NCI-H460 (cell line): ENCODE data around the gene EEF2K. TPM values are rescaled to one million over a fixed set of nuclear protein-coding genes. Genes with fewer than 3 reads are reported as not detected.
"Not testable (repeated sequence)": the region's sequence is repeated elsewhere in the genome, so short reads cannot be mapped to it uniquely, and the experiment has no call there.

Experiments used
- DNase-seq: peaks from one replicate; pipeline ENCODE4 v3.0.0-alpha.2; 2016; ENCODE audit warnings: low read depth; ENCODE audit errors: extremely low read depth
- total RNA-seq: library from RNA; depleted of rRNA; stranded (reverse); fragments of >200 nt; shearing (Covaris generic); gene quantifications from 2 replicates; pipeline ENCODE4 v1.2.3, GENCODE V29; 2014

The EEF2K gene
- total RNA-seq, 1 experiment from 2014 or later, result 15.9 TPM

GRCh38 chr16:22291860-22292318 is 85.8 kb downstream of the EEF2K start:
- no peak for DNase-seq

DNA sequence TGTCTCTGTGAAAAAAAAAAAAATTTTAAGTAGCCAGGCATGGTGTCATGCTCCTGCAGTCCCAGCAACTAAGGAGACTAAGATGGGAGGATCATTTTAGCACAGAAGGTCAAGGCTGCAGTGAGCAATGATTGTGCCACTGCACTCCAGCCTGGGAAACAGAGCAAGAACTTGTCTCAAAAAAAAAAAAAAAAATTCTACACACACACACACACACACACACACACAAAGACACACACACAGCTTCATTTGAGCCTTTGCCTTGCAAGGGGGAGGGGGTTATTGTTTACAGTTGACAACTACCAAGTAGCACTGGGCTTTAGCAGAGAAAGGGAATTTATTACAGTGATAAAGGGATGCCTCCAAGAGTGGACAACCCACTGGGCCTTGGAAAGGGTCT is 86.2 kb downstream of the EEF2K start:
- no peak for DNase-seq

GRCh38 chr16:22293137-22294106 is 87.3 kb downstream of the EEF2K start:
- no peak for DNase-seq

GRCh38 chr16:22296225-22297113 is 90.4 kb downstream of the EEF2K start:
- no peak for DNase-seq

DNA sequence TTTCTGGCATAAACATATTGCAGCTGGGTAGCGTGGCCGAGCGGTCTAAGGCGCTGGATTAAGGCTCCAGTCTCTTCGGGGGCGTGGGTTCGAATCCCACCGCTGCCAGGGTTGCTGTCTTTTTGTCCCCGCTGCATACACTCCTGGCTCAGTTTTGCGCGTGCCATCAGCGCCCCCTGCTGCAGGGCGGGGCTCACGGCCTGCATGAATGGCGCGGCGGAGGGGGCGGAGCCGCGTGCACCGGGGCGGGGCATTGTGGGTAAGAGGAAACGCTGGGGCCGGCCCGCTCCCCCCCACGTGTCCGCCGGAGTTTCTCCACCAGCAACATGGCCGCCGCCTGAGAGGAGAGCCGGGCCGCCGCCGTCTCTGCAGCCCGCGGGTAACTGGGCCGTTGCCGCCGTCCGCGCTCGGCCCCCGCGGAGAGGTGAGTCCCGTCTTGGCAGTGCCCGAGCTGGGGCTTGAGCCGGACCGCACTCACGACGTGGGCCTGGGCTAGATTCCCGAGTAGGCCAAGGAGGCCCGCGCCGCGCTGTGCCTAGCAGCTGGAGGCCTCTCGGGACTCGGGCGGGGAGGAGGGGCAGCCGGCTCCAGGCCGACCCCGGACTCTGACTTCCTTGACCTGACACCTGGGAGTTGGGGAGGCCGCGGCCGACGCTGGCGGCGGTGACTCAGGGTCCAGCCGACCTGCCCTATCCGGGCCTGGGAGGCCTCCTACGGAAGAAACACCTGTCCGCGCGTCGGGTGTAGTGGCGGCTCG is 91.2 kb downstream of the EEF2K start, which contains the start of gene POLR3E:
Gene POLR3E (plus strand): TSS at position 296 of the 757 bp plus-strand sequence. CDS start 5,560 bp downstream, outside the sequence.
- peak; percentile 98 for DNase-seq

GRCh38 chr16:22297871-22298733 is 92.0 kb downstream of the EEF2K start:
- DNase-seq, result peak; percentile 93

DNA sequence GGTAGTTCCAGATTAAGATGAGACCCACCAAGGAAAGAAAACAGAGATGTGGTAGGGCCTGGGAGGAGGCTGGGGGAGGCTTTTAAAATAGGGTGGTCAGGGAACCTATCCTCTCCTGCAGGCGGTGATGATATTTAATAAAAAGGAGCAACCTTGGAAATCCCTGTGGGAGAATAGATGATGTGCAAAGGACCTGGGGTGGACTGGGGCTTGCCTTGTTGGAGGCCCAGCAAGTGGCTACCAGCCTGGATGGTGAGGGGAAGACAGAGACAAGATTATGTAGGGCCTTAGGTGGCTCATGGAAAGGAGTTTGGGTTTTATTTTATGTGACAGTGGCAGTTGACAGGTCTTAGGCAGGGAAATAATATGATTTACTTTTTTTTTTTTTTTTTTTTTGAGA is 93.0 kb downstream of the EEF2K start:
- DNase-seq, result no peak

GRCh38 chr16:22300427-22301071 is 94.5 kb downstream of the EEF2K start:
- peak; percentile 60 for DNase-seq

- not testable (repeated sequence) for DNase-seq
Measured at GRCh38 chr16:22301423-22301822, 95.3 kb downstream of the EEF2K start.

- no peak for DNase-seq
Measured at GRCh38 chr16:22302776-22303363, 96.8 kb downstream of the EEF2K start.

GRCh38 chr16:22304411-22304810 is 98.3 kb downstream of the EEF2K start:
- DNase-seq, result no peak

DNA sequence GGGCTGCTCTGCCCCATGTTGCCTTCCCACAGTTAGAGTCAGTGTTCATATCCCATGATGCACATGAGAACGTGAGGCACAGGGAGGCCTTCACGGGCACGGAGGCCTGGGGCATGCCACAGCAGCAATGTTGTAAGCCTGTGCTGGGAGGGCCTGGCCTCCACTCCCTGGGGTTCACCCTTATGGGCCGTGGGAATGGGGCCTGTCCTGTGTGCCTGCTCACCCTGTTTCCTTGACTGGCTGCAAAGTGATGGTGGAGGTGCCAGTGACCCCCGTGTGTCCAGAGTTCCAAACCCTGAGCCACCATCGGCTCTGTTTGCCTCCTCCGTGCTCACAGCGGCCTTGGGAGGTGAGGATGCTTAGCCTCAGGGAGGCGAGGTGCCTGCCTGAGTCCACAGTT is 100.7 kb downstream of the EEF2K start:
- DNase-seq, result no peak

DNA sequence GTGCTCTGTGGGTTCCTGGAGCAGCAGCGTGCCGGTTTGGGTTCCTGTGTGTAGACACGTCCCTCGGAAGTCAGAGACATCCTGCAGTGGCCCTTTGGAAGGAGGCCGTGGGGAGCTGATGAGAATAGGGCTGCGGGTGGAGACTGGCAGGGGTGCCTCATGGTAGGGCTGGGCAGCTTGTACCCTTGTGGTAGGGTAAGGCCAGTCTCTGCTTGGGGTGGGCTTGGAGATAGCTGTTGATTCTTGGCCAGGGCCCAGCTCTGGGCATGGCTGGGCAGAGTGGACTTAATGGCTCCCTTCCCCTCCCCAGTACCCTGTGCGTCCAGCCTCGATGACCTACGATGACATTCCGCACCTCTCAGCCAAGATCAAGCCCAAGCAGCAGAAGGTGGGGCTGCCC is 101.8 kb downstream of the EEF2K start:
- DNase-seq, result no peak

GRCh38 chr16:22308824-22309520 is 102.9 kb downstream of the EEF2K start:
- DNase-seq, result no peak

- DNase-seq, result no peak
Measured at GRCh38 chr16:22311520-22311919, 105.4 kb downstream of the EEF2K start.

DNA sequence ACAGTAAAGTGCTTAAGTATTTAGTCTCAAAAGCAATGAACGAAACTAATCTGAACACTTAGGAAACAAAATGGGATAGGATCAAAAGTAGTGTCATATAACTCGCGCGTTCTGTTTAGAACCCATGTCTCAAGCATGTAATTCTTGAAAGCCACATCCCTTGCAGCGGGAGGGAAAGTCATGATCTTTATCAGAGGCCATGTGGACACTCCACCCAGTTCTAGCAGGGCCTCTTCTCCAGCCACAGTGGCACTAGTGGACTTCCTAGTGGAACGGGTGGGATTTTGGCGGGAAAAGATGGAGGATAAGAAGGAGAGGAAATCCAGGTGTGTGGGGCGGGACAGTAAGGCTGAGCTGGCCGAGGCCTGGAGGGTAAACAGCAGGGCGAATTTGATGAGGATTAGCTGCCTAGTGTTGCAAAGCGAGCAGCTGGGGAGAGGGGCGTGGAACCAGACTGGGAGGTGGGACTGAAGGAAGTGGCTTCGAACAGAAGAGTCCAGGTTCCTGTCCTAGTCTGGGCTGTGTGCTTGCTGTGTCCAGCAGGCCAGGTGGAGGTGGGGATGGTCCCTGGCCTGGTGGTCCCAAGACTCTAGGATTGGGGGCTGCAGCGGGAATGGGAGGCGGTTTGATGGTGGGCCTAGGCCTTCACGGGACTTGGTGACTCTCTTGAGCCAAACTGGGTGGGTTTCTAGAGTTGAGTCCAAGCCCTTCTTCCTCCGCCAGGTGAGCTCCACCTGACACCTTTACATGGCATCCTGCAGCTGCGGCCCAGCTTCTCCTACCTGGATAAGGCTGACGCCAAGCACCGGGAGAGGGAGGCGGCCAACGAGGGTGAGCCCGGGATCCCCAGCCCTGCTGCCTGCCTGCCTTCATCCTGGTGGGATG is 107.1 kb downstream of the EEF2K start:
- DNase-seq, result no peak
